ENCODE data around the gene PSMF1. TPM values are rescaled to one million over a fixed set of nuclear protein-coding genes. Genes with fewer than 3 reads are reported as not detected.

Gene PSMF1
- total and polyA plus RNA-seq, 2 experiments from 2014 or later = 73.7 to 84.2 TPM

GRCh38 chr20:1134355-1134754 lies 16.0 kb downstream of the PSMF1 start:
- Histone ChIP-seq H3K4me3 (no peak overlapping the region), H3K79me2 (replicated peaks; ENCODE audit: insufficient read depth) (peaks cover 32% of the 10 kb centered on the region), H3K9me2 (ENCODE audit: insufficient read depth) (no peaks in the 10 kb centered on the region), H2AFZ (no peak overlapping the region), H4K20me1 (replicated peaks; ENCODE audit: insufficient read depth) (peaks cover 10% of the 10 kb centered on the region), H3K4me1 (ENCODE audit: insufficient read depth) (no peaks in the 10 kb centered on the region), H3F3A (replicated peaks; ENCODE audit: low read depth) (no peaks in the 10 kb centered on the region), H3K36me3 (ENCODE audit: insufficient read depth) (peaks cover 38% of the 10 kb centered on the region), H3K27me3 (ENCODE audit: insufficient read depth) (no peaks in the 10 kb centered on the region), H3K4me2 (no peak overlapping the region), H3K27ac (ENCODE audit: low read depth) (no peak overlapping the region)
- no peaks in the 10 kb centered on the region for H3K27me3 Mint-ChIP-seq (ENCODE audit: insufficient read depth, low read depth, poor library complexity)
- H3K4me1 Mint-ChIP-seq = no peaks in the 10 kb centered on the region
- ATAC-seq (no peak), DNase-seq (ENCODE audit: low spot score) (no peak)
- no peak overlapping the region for H3K27ac Mint-ChIP-seq
- no peaks in the 10 kb centered on the region; the same call in 2 of the 3 replicates for H3K9me3 Mint-ChIP-seq
- H3K4me3 Mint-ChIP-seq = no peak overlapping the region
- TF ChIP-seq ZNF114 (CRISPR knock-in tag; IDR thresholded peaks at IDR 0.05) (no peak), EZH2 (IDR thresholded peaks at IDR 0.05; ENCODE audit: low read depth, unreplicated experiment) (no peak), CTCF (conservative IDR thresholded peaks at IDR 0.05; ENCODE audit: low read depth in 2 of 2) (no peak), EZH2phosphoT487 (IDR thresholded peaks at IDR 0.05; ENCODE audit: unreplicated experiment) (no peak), CREB1 (CRISPR knock-in tag; IDR thresholded peaks at IDR 0.05; ENCODE audit: low read depth) (no peak), POLR2AphosphoS5 (IDR thresholded peaks at IDR 0.05; ENCODE audit: low read depth) (no peak)
- TF ChIP-seq, protein P1, sequence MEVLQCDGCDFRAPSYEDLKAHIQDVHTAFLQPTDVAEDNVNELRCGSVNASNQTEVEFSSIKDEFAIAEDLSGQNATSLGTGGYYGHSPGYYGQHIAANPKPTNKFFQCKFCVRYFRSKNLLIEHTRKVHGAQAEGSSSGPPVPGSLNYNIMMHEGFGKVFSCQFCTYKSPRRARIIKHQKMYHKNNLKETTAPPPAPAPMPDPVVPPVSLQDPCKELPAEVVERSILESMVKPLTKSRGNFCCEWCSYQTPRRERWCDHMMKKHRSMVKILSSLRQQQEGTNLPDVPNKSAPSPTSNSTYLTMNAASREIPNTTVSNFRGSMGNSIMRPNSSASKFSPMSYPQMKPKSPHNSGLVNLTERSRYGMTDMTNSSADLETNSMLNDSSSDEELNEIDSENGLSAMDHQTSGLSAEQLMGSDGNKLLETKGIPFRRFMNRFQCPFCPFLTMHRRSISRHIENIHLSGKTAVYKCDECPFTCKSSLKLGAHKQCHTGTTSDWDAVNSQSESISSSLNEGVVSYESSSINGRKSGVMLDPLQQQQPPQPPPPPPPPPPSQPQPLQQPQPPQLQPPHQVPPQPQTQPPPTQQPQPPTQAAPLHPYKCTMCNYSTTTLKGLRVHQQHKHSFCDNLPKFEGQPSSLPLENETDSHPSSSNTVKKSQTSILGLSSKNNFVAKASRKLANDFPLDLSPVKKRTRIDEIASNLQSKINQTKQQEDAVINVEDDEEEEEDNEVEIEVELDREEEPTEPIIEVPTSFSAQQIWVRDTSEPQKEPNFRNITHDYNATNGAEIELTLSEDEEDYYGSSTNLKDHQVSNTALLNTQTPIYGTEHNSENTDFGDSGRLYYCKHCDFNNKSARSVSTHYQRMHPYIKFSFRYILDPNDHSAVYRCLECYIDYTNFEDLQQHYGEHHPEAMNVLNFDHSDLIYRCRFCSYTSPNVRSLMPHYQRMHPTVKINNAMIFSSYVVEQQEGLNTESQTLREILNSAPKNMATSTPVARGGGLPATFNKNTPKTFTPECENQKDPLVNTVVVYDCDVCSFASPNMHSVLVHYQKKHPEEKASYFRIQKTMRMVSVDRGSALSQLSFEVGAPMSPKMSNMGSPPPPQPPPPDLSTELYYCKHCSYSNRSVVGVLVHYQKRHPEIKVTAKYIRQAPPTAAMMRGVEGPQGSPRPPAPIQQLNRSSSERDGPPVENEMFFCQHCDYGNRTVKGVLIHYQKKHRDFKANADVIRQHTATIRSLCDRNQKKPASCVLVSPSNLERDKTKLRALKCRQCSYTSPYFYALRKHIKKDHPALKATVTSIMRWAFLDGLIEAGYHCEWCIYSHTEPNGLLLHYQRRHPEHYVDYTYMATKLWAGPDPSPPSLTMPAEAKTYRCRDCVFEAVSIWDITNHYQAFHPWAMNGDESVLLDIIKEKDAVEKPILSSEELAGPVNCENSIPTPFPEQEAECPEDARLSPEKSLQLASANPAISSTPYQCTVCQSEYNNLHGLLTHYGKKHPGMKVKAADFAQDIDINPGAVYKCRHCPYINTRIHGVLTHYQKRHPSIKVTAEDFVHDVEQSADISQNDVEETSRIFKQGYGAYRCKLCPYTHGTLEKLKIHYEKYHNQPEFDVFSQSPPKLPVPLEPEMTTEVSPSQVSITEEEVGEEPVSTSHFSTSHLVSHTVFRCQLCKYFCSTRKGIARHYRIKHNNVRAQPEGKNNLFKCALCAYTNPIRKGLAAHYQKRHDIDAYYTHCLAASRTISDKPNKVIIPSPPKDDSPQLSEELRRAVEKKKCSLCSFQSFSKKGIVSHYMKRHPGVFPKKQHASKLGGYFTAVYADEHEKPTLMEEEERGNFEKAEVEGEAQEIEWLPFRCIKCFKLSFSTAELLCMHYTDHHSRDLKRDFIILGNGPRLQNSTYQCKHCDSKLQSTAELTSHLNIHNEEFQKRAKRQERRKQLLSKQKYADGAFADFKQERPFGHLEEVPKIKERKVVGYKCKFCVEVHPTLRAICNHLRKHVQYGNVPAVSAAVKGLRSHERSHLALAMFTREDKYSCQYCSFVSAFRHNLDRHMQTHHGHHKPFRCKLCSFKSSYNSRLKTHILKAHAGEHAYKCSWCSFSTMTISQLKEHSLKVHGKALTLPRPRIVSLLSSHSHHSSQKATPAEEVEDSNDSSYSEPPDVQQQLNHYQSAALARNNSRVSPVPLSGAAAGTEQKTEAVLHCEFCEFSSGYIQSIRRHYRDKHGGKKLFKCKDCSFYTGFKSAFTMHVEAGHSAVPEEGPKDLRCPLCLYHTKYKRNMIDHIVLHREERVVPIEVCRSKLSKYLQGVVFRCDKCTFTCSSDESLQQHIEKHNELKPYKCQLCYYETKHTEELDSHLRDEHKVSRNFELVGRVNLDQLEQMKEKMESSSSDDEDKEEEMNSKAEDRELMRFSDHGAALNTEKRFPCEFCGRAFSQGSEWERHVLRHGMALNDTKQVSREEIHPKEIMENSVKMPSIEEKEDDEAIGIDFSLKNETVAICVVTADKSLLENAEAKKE (CRISPR knock-in tag; IDR thresholded peaks at IDR 0.05) = no peak
- peaks cover 64% of the 10 kb centered on the region for H3K36me3 Mint-ChIP-seq (ENCODE audit: low read depth)
